Right lung (tissue), 10 donors: ENCODE results near the gene PPHLN1. TPM values are rescaled to one million over a fixed set of nuclear protein-coding genes. Genes with fewer than 3 reads are reported as not detected.

Source experiments
- DNase-seq, 2 donors: peaks; one replicate each; pipeline ENCODE4 v3.0.0-alpha.2; 2013
- long read RNA-seq, 8 donors: transcript quantifications; one replicate each; lab custom pipeline, GENCODE V29; 2026
- polyA plus RNA-seq, 5 donors: library from polyadenylated mRNA; unstranded; fragments of 120-200 nt; gene quantifications; one replicate each; pipeline versions ENCODE4 v1.2.1 to v1.2.3, GENCODE V29; 2013; ENCODE audit warnings: inconsistent platforms in 1 of 5, low replicate concordance in 1 of 5; ENCODE audit not compliant: insufficient read length in 5 of 5, insufficient read depth in 1 of 5

Gene PPHLN1, protein sequence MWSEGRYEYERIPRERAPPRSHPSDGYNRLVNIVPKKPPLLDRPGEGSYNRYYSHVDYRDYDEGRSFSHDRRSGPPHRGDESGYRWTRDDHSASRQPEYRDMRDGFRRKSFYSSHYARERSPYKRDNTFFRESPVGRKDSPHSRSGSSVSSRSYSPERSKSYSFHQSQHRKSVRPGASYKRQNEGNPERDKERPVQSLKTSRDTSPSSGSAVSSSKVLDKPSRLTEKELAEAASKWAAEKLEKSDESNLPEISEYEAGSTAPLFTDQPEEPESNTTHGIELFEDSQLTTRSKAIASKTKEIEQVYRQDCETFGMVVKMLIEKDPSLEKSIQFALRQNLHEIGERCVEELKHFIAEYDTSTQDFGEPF
- polyA plus RNA-seq, result 10 to 100 TPM; 58.3 to 81.3 (median 71.2) TPM
- long read RNA-seq, donor 1, full-length matches to known transcripts, result 31 of 356 reads
- long read RNA-seq, donor 1, partial matches to known transcripts, result 285 of 356 reads
- long read RNA-seq, donor 1, other reads (novel, unspliced or antisense), result 40 of 356 reads
- long read RNA-seq, donor 2, full-length matches to known transcripts, result 9 of 20 reads
- long read RNA-seq, donor 2, partial matches to known transcripts, result 11 of 20 reads
- long read RNA-seq, donor 2, other reads (novel, unspliced or antisense), result 0 of 20 reads
- long read RNA-seq, donor 3, full-length matches to known transcripts, result 30 of 368 reads
- long read RNA-seq, donor 3, partial matches to known transcripts, result 264 of 368 reads
- long read RNA-seq, donor 3, other reads (novel, unspliced or antisense), result 74 of 368 reads
- long read RNA-seq, donor 4, full-length matches to known transcripts, result 27 of 197 reads
- long read RNA-seq, donor 4, partial matches to known transcripts, result 115 of 197 reads
- long read RNA-seq, donor 4, other reads (novel, unspliced or antisense), result 55 of 197 reads
- long read RNA-seq, donor 5, full-length matches to known transcripts, result 38 of 53 reads
- long read RNA-seq, donor 5, partial matches to known transcripts, result 15 of 53 reads
- long read RNA-seq, donor 5, other reads (novel, unspliced or antisense), result 0 of 53 reads
- long read RNA-seq, donor 6, full-length matches to known transcripts, result 43 of 58 reads
- long read RNA-seq, donor 6, partial matches to known transcripts, result 15 of 58 reads
- long read RNA-seq, donor 6, other reads (novel, unspliced or antisense), result 0 of 58 reads
- long read RNA-seq, donor 7, full-length matches to known transcripts, result 34 of 103 reads
- long read RNA-seq, donor 7, partial matches to known transcripts, result 0 of 103 reads
- long read RNA-seq, donor 7, other reads (novel, unspliced or antisense), result 69 of 103 reads
- long read RNA-seq, donor 8, full-length matches to known transcripts, result 13 of 20 reads
- long read RNA-seq, donor 8, partial matches to known transcripts, result 7 of 20 reads
- long read RNA-seq, donor 8, other reads (novel, unspliced or antisense), result 0 of 20 reads

- peak; percentile 81 to 84 for DNase-seq
Observed at GRCh38 chr12:42325653-42326474, at the start of gene PPHLN1, which contains the start of gene ZCRB1. Gene PPHLN1, plus strand, starts transcription at chr12:42326167. Its CDS starts 9,736 bp downstream, at chr12:42335903. Gene ZCRB1, minus strand, starts transcription at chr12:42326094. Its CDS starts 1,992 bp downstream, at chr12:42324102.

DNA sequence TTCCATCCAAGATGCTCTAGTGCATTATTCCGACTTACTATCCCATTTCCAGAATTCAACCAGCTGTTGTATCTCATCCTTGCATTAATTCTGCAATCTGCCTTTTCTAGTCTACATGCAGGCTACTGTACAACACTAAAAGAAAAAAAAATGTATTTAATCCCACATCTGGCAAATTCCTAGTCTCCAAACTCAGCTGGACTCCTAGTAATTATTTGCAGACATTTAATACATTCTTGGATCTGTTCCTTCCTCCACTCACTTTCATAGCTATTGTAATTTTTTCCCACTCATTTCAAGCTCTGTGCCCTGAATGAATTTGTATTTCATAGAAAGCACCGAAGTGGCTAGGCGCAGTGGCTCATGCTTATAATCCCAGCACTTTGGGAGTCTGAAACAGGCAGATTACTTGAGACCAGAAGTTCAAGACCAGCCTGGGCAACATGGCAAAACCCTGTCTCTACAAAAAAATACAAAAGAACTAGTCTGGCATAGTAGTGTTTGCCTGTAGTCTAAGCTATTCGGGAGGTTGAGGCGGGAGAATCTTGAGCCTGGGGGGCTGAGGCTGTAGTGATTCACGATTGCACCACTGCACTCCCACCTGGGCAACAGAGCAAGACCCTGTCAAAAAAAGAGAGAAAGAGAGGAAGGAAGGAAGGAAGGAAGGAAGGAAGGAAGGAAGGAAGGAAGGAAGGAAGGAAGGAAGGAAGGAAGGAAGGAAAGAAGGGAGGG is 48.4 kb upstream of the PPHLN1 start:
- peak in 1 of 2 donors; percentile 4 for DNase-seq

- no peak for DNase-seq
Observed at GRCh38 chr12:42278128-42278510, 47.8 kb upstream of the PPHLN1 start.

DNA sequence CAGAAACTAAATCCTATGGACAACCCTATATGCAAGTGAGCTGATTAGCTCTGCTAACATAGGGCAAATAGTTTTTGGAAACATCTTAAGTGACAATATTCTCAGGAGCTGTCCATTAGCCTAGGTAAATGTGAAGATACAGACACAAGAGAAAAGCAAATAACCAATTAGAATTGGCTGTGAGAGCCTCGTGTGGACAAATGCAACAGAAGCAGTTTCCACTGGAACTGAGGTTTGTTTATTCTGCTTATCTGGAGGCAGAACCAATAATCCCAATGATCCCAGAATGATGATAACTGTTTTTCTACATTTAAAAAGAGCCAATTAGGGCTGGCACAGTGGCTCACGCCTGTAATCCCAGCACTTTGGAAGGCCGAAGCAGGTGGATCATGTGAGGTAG is 44.7 kb upstream of the PPHLN1 start:
- no peak for DNase-seq

GRCh38 chr12:42281844-42282243 is 44.1 kb upstream of the PPHLN1 start:
- no peak for DNase-seq

DNA sequence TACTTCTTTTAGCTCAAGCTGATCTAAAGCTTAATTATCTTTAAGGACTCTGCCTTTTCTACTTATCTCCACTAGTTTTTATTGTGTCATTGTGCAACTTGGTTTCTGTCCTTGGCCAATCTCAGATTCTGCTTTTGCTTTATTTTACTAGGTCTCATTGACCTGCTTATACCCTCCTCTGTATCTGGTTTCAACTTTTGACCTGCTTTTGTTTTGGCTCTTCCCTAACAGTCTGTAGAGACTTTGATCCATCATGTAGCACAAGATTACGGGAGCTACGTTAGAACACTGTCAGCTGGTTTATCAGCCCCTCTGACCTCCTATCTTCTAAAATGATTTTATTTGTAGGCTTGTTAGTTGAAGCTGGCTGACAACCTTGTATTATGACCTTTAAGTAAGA is 43.7 kb upstream of the PPHLN1 start:
- no peak for DNase-seq

- DNase-seq, result no peak
Observed at GRCh38 chr12:42283739-42284138, 42.2 kb upstream of the PPHLN1 start.

DNA sequence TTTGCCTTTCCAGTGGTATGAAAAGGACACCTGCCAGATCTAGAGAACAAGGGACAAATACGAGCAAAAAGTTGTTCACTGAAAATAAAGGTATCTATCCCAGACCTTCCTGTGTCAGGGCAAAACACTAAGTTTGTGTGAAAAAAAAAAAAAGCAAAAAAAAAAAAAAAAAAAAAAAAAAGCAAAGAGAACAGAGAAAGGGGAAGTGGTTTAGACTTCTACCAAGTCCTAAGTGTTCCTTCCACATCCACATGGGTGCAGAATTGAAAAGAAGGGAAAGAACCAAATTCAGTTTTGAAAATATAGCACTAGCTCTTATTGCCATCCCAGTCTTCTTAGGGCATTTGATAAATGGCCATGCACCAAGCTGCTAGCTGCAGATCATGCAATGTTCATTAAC is 41.8 kb upstream of the PPHLN1 start:
- no peak for DNase-seq

DNA sequence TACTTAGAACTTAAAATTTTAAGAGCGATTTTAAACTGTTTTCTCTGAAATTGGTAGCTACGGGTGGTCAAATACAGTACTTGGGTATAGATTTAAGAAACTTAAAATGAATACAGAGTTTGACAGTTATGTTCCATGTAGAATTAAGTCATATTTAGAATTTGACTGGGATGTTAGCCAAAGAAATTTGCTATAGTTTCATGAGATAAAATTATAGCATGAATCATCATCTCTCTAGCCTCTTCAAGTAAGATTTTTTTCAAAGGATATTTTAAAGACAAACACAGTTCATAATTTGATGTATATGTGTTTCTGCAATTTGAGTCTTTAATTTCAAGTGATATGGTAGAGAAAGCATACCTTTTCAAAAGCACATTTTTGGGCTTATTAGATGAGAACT is 41.1 kb upstream of the PPHLN1 start:
- DNase-seq, result no peak

- DNase-seq, result no peak
Observed at GRCh38 chr12:42285431-42285830, 40.5 kb upstream of the PPHLN1 start.

DNA sequence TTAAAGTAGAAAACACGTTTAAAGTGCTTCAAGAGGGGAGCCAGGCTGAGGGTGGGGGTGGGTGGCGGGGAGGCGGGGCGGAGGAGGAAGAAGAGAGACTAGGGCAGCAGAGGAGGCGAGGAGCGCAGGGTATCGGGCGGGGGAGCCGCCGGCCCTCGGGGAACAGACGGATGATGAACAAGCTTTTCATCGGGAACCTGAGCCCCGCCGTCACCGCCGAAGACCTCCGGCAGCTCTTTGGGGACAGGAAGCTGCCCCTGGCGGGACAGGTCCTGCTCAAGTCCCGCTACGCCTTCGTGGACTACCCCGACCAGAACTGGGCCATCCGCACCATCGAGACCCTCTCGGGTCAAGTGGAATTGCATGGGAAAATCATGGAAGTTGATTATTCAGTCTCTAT is 39.2 kb upstream of the PPHLN1 start:
- no peak for DNase-seq

DNA sequence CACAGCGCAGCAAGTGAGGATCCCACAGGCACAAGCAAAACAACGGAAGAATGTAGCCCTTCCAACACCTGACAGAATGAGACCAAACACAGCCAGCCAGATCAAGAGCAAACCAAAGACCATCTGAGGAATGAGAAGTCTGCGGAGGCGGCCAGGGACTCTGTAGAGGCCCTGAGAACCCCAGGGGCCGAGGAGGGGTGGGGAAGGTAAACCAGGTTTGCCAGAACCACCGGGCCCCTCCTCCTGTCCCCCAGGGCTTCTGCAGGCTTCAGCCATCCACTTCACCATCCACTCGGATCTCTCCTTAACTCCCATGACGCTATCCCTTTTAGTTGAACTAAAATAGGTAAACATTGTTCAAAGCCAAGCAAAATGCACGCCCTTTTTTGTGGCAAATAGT is 37.4 kb upstream of the PPHLN1 start:
- no peak for DNase-seq

GRCh38 chr12:42291680-42292079 is 34.3 kb upstream of the PPHLN1 start:
- no peak for DNase-seq

DNA sequence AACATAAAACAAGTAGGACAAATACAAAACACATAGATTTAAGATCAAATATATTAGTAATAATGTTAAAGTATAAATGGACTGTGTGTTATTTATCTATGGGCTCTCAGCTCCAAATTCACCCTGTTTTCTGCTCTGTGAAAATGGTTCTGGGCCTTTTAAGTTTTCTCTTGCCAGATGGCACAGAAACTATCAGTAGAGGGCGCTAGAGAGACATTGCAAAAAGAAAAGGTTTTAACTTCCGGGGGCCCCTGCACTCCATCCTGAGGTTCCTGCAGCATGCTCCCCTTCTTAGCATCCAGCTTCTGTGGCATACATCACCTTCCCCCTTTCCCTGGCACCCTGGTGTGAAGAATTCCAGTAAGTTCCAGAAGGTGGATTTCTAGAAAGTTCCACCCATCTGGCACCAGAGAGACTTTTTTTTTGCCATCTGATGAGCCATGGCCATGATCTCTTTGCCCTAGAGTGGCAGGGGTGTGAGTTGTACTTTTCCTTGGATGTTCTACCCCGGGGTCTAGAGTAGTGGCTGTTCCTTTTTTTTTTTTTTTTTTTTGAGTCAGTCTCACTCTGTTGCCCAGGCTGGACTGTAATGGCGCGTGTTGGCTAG is 29.4 kb upstream of the PPHLN1 start:
- no peak for DNase-seq

DNA sequence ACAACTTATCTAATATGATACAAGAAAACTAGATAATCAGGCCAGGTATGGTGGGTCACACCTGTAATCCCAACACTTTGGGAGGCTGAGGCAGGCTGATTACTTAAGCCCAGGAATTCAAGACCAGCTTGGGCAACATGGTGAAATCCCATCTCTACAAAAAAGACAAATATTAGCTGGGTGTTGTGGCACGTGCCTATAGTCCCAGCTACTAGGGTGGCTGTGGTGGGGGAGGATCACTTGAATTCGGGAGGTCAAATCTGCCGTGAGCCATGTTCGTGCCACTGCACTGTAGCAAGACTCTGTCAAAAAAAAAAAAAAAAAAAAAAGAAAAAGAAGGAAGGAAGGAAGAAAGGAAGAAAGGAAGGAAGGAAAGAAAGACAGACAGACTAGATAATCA is 27.1 kb upstream of the PPHLN1 start:
- DNase-seq, result no peak

- DNase-seq, result no peak
Observed at GRCh38 chr12:42299392-42300308, 26.3 kb upstream of the PPHLN1 start.

DNA sequence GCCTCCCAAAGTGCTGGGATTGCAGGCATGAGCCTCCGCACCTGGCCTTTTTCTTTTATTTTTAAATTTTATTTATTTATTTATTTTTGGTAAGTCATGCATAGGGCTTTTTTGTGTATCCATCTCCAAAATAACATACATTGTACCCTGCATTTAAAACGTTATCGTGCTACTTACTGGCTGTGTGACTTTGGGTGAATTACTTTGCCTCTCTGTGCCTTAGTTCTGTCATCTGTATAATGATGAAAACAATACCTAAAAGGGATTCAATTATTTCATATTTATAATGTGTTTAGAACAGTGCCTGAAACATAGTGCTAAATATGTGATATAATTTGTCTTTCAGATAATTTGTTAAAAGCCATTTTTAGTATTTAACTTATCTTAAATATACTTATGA is 19.7 kb upstream of the PPHLN1 start:
- no peak for DNase-seq

DNA sequence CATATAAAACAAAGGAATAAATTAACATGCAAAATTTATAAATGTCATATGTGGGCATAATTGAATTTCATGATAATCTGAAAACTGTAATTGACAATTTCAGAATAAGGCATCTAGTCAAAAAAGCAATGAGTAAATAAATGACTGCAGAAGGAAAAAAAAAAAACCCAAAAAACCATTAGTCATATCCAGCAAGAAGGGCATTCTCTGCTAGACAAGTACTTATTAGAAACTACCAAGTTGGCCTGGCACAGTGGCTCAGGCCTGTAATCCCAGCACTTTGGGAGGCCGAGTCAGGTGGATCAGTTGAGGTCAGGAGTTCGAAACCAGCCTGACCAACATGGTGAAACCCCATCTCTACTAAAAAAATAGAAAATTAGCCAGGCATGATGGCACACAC is 17.6 kb upstream of the PPHLN1 start:
- DNase-seq, result no peak
